ENCODE data around the gene RUVBL1.

RUVBL1 gene

DNA sequence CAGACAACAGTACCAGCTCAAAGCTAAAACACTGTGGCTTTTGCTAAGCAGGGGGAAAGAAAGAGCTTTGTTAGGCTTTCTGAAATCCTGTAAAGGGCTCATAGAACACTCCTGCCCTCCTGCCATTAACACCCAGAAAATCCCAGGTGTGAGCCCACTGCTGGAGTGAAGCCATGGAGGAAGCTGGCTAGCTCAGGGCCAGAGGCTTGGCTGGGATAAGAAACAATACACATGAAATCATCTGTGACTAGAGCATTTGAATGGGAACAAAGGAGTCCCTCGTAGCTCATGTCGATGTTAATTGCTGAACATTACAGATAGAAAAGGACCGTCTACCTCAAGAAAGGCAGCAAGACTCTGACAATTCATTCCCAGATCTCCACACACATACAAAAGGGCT is 23.5 kb downstream of the RUVBL1 start:
- no peak for DNase-seq (ENCODE audit: low read depth)
- no peak overlapping the region for H3K4me3 ChIP-seq (ENCODE audit: low read depth, low read length)
- TF ChIP-seq, protein P1, sequence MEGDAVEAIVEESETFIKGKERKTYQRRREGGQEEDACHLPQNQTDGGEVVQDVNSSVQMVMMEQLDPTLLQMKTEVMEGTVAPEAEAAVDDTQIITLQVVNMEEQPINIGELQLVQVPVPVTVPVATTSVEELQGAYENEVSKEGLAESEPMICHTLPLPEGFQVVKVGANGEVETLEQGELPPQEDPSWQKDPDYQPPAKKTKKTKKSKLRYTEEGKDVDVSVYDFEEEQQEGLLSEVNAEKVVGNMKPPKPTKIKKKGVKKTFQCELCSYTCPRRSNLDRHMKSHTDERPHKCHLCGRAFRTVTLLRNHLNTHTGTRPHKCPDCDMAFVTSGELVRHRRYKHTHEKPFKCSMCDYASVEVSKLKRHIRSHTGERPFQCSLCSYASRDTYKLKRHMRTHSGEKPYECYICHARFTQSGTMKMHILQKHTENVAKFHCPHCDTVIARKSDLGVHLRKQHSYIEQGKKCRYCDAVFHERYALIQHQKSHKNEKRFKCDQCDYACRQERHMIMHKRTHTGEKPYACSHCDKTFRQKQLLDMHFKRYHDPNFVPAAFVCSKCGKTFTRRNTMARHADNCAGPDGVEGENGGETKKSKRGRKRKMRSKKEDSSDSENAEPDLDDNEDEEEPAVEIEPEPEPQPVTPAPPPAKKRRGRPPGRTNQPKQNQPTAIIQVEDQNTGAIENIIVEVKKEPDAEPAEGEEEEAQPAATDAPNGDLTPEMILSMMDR (conservative IDR thresholded peaks at IDR 0.05; ENCODE audit: low read depth, low read length): no peak

DNA sequence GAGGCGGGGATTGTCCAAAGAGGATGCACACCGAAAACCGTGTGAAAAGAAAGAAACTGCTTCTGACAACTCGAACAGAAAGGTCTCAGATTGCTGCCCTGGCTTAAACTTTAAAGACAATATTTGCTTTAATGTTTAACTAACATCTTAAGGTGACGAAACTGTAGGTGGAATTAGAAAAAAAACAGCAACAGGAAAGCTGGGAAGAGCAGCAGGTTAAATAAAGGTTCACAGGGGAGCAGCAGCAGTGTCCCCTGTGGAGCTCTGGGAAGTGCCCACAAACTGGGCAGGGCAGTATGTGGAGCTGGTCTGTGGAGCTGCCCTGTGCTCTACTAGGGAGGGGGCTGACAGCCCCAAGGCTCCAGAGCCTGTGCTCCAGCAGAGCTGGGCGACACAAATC is 25.4 kb downstream of the RUVBL1 start:
- no peak for DNase-seq (ENCODE audit: low read depth)
- H3K4me3 ChIP-seq (ENCODE audit: low read depth, low read length): no peak overlapping the region
- TF ChIP-seq, protein P1 (conservative IDR thresholded peaks at IDR 0.05; ENCODE audit: low read depth, low read length): no peak

GRCh38 chr3:128095222-128095703 is 28.3 kb downstream of the RUVBL1 start:
- TF ChIP-seq, protein P1 (conservative IDR thresholded peaks at IDR 0.05; ENCODE audit: low read depth, low read length): peak; percentile 93
- peak; percentile 90 for DNase-seq (ENCODE audit: low read depth)
- H3K4me3 ChIP-seq (ENCODE audit: low read depth, low read length): no peak overlapping the region

GRCh38 chr3:128094295-128095151 is 29.1 kb downstream of the RUVBL1 start:
- TF ChIP-seq, protein P1 (conservative IDR thresholded peaks at IDR 0.05; ENCODE audit: low read depth, low read length): peak; percentile 39
- H3K4me3 ChIP-seq (ENCODE audit: low read depth, low read length): no peak overlapping the region
- DNase-seq (ENCODE audit: low read depth): peak; percentile 36

GRCh38 chr3:128091586-128091985 is 32.0 kb downstream of the RUVBL1 start:
- DNase-seq (ENCODE audit: low read depth): no peak
- no peak overlapping the region for H3K4me3 ChIP-seq (ENCODE audit: low read depth, low read length)
- TF ChIP-seq, protein P1 (conservative IDR thresholded peaks at IDR 0.05; ENCODE audit: low read depth, low read length): no peak

GRCh38 chr3:128089135-128089534 is 34.5 kb downstream of the RUVBL1 start:
- TF ChIP-seq, protein P1 (conservative IDR thresholded peaks at IDR 0.05; ENCODE audit: low read depth, low read length): no peak
- no peak for DNase-seq (ENCODE audit: low read depth)
- no peak overlapping the region for H3K4me3 ChIP-seq (ENCODE audit: low read depth, low read length)

DNA sequence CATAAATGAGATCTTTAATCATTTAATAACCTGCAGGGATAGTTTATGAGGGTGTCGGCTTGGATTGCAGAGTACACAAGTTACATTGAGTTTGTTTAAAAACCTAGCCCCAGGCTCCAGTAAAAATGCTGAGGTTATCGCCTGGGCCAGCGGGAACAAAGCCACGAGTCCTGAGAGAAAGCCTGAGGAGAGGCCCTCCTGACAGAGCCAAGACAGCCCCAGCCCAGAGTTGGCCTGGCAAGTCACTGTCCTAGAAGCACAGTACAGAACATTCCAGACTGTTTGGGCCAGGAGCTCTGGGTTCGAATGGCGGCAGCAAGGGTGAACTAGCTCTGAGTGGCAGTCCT is 39.0 kb downstream of the RUVBL1 start:
- H3K4me3 ChIP-seq (ENCODE audit: low read depth, low read length): no peak overlapping the region
- DNase-seq (ENCODE audit: low read depth): no peak
- TF ChIP-seq, protein P1 (conservative IDR thresholded peaks at IDR 0.05; ENCODE audit: low read depth, low read length): no peak
